ENCODE measurements around the gene D2HGDH. TPM values are rescaled to one million over a fixed set of nuclear protein-coding genes. Genes with fewer than 3 reads are reported as not detected.
A peak's percentile ranks its signal among the peaks of the same experiment; 100 is the strongest.
"Not testable (repeated sequence)": the region's sequence is repeated elsewhere in the genome, so short reads cannot be mapped to it uniquely, and the experiment has no call there.

The D2HGDH gene
- total RNA-seq, 4 donors from 2014 or later, result 16.9 to 33.4 (median 23.6) TPM

- no peak for DNase-seq
- Histone ChIP-seq H3K27me3 (peaks cover 6 to 42% (median 8%) of the 10 kb centered on the region in 4 donors), H3K4me3 (peak overlapping the region in 3 of 4 donors; percentile 40 to 71 (median 54)), H3K36me3 (no peaks in the 10 kb centered on the region), H3K27ac (no peak overlapping the region), H3K9me3 (no peaks in the 10 kb centered on the region), H3K4me1 (peaks cover 16 to 23% (median 20%) of the 10 kb centered on the region in 3 donors)
- TF ChIP-seq CTCF (IDR thresholded peaks at IDR 0.05) (no peak), POLR2A (IDR thresholded peaks at IDR 0.05) (no peak)
- intact Hi-C loops (cut with DNase I), result no loop called here
- 49 to 74% methylated on average over 3 to 13 of the region's 32 CpGs for WGBS, 2 donors
Observed at GRCh38 chr2:241802421-241803318, 68.2 kb downstream of the D2HGDH start.

GRCh38 chr2:241803387-241804325 is 69.2 kb downstream of the D2HGDH start:
- Histone ChIP-seq H3K27ac (no peak overlapping the region), H3K9me3 (no peaks in the 10 kb centered on the region), H3K4me1 (peaks cover 16 to 23% (median 20%) of the 10 kb centered on the region in 3 donors), H3K27me3 (peaks cover 6 to 42% (median 8%) of the 10 kb centered on the region in 4 donors), H3K36me3 (no peaks in the 10 kb centered on the region), H3K4me3 (peak overlapping the region; percentile 37 to 71 (median 47))
- DNase-seq, result no peak
- intact Hi-C loops (cut with DNase I), result no loop called here
- WGBS, 2 donors, result 0 to 1% methylated on average over 5 to 14 of the region's 109 CpGs
- TF ChIP-seq CTCF (IDR thresholded peaks at IDR 0.05), result no peak
- no peak for TF ChIP-seq POLR2A (IDR thresholded peaks at IDR 0.05)

GRCh38 chr2:241804326-241805229 is 70.1 kb downstream of the D2HGDH start:
- no peaks in the 10 kb centered on the region for H3K36me3 ChIP-seq
- DNase-seq, result no peak
- peaks cover 6 to 42% (median 8%) of the 10 kb centered on the region in 4 donors for H3K27me3 ChIP-seq
- no peaks in the 10 kb centered on the region for H3K9me3 ChIP-seq
- no peak overlapping the region for H3K27ac ChIP-seq
- TF ChIP-seq POLR2A (IDR thresholded peaks at IDR 0.05) (no peak), CTCF (IDR thresholded peaks at IDR 0.05) (no peak)
- peak overlapping the region in 3 of 4 donors; percentile 40 to 71 (median 54) for H3K4me3 ChIP-seq
- 0% methylated on average over 3 of the region's 35 CpGs; no CpG with 5 or more reads in 1 of the 2 donors for WGBS, 2 donors
- peaks cover 16 to 23% (median 20%) of the 10 kb centered on the region in 3 donors for H3K4me1 ChIP-seq
- intact Hi-C loops (cut with DNase I), result no loop called here

GRCh38 chr2:241806217-241806616 is 71.8 kb downstream of the D2HGDH start:
- H3K36me3 ChIP-seq; H3K4me3 ChIP-seq; DNase-seq; H3K9me3 ChIP-seq; intact Hi-C loops (cut with DNase I); H3K27ac ChIP-seq: not testable (repeated sequence)
- peaks cover 6 to 38% (median 8%) of the 10 kb centered on the region in 4 donors for H3K27me3 ChIP-seq
- no CpG with 5 or more reads among the region's 8 CpGs for WGBS, 2 donors
- peaks cover 16 to 23% (median 20%) of the 10 kb centered on the region in 3 donors for H3K4me1 ChIP-seq
